ENCODE data around the gene UBAP2. TPM values are rescaled to one million over a fixed set of nuclear protein-coding genes. Genes with fewer than 3 reads are reported as not detected.

UBAP2 gene
- total RNA-seq, 2 donors from 2014 or later = 29.8 to 52.8 TPM

DNA sequence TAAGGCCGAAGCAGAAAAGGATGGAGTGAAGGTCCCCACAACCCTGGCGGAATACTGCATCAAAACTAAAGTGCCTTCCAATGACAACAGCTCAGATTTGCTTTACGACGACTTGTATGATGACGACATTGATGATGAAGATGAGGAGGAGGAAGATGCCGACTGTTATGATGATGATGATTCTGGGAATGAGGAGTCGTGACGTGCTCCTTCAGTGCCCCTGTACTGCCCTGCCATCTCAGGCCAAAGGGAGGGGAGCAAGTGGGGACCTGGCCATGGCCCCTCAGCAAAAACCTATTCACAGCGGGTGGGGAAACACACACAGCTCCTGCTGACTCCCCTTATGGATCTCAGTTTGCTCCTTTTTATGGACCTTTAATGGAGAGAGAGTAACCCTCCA, 131.7 kb downstream of the UBAP2 start:
- TF ChIP-seq CTCF (IDR thresholded peaks at IDR 0.05) = no peak
- TF ChIP-seq POLR2A (IDR thresholded peaks at IDR 0.05) = no peak
- no peak for TF ChIP-seq POLR2AphosphoS5 (IDR thresholded peaks at IDR 0.05)
- intact Hi-C loops (cut with DNase I) = no loop called here
- Histone ChIP-seq H3K36me3 (no peaks in the 10 kb centered on the region), H3K27me3 (replicated peaks; ENCODE audit: insufficient read depth) (no peaks in the 10 kb centered on the region), H3K9me3 (no peaks in the 10 kb centered on the region), H3K4me3 (no peak overlapping the region), H3K27ac (no peak overlapping the region), H3K4me1 (replicated peaks) (no peaks in the 10 kb centered on the region)
- 96% methylated on average over 9 of the region's 9 CpGs for WGBS
- DNase-seq (ENCODE audit: low spot score) = no peak

GRCh38 chr9:33914887-33915628, 133.6 kb downstream of the UBAP2 start:
- TF ChIP-seq POLR2A (IDR thresholded peaks at IDR 0.05) = no peak
- no peak for TF ChIP-seq CTCF (IDR thresholded peaks at IDR 0.05)
- TF ChIP-seq POLR2AphosphoS5 (IDR thresholded peaks at IDR 0.05) = no peak
- Histone ChIP-seq H3K4me1 (replicated peaks) (no peaks in the 10 kb centered on the region), H3K9me3 (no peaks in the 10 kb centered on the region), H3K27me3 (replicated peaks; ENCODE audit: insufficient read depth) (no peaks in the 10 kb centered on the region), H3K4me3 (no peak overlapping the region), H3K27ac (no peak overlapping the region), H3K36me3 (no peaks in the 10 kb centered on the region)
- DNase-seq (ENCODE audit: low spot score) = no peak
- intact Hi-C loops (cut with DNase I) = no loop called here
- 98% methylated on average over 3 of the region's 3 CpGs for whole genome bisulfite sequencing

- intact Hi-C loops (cut with DNase I) = no loop called here
- no peaks in the 10 kb centered on the region for H3K4me1 ChIP-seq (replicated peaks)
- 97% methylated on average over 1 of the region's 1 CpG for WGBS
- no peak overlapping the region for H3K27ac ChIP-seq
- no peak for DNase-seq (ENCODE audit: low spot score)
- TF ChIP-seq CTCF (IDR thresholded peaks at IDR 0.05) = no peak
- TF ChIP-seq POLR2A (IDR thresholded peaks at IDR 0.05) = no peak
- no peak for TF ChIP-seq POLR2AphosphoS5 (IDR thresholded peaks at IDR 0.05)
- H3K9me3 ChIP-seq = no peaks in the 10 kb centered on the region
- H3K27me3 ChIP-seq (replicated peaks; ENCODE audit: insufficient read depth) = no peaks in the 10 kb centered on the region
- H3K36me3 ChIP-seq = no peaks in the 10 kb centered on the region
- no peak overlapping the region for H3K4me3 ChIP-seq
These were observed 135.1 kb downstream of the UBAP2 start for GRCh38 chr9:33913541-33913940.

DNA sequence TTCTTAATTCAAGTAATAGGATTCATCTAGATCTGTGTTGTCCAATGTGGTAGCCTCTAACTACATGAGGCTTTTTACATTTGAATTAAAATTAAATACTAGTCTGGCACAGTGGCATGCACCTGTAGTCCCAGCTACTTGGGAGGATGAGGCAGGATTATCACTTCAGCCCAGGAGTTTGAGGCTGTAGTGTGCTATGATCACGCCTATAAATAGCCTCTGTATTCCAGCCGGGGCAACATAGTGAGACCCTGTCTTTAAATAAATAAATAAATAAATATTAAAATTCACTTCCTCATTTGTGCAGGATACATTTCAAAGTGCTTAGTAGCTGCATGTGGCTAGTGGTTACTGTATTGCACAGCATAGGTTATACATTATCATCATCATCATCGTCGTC, 139.9 kb downstream of the UBAP2 start:
- TF ChIP-seq POLR2AphosphoS5 (IDR thresholded peaks at IDR 0.05) (no peak), POLR2A (IDR thresholded peaks at IDR 0.05) (no peak)
- intact Hi-C loops (cut with DNase I) = no loop called here

DNA sequence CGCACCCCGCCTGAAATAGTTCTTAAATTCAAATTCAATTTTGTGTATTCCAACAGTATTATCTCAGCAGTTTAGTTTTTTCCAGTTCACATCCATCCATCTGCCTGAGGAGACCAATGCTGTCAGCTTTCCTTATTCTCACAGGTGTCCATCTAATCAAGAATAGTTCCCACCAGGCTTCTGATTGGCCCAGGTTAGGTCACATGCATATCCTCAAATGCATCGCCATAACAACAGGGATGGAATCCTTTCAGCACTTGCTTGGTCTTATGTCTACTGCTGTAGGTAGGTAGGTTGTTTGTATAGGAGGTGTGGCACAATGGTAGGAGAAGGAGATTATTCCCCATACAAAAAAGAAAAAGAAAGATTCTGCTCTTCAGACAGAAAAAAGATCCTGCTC, 140.6 kb downstream of the UBAP2 start:
- Histone ChIP-seq H3K9me3 (no peaks in the 10 kb centered on the region), H3K4me3 (no peak overlapping the region), H3K27me3 (replicated peaks; ENCODE audit: insufficient read depth) (no peaks in the 10 kb centered on the region), H3K27ac (no peak overlapping the region), H3K36me3 (no peaks in the 10 kb centered on the region), H3K4me1 (replicated peaks) (no peaks in the 10 kb centered on the region)
- 100% methylated on average over 3 of the region's 3 CpGs for WGBS
- DNase-seq (ENCODE audit: low spot score) = no peak
- TF ChIP-seq CTCF (IDR thresholded peaks at IDR 0.05) (no peak), POLR2A (IDR thresholded peaks at IDR 0.05) (no peak), POLR2AphosphoS5 (IDR thresholded peaks at IDR 0.05) (no peak)
- intact Hi-C loops (cut with DNase I) = no loop called here

More for the DNA sequence above, 139.9 kb downstream of the UBAP2 start:
- Histone ChIP-seq H3K27ac (no peak overlapping the region), H3K9me3 (no peaks in the 10 kb centered on the region), H3K27me3 (replicated peaks; ENCODE audit: insufficient read depth) (no peaks in the 10 kb centered on the region), H3K36me3 (no peaks in the 10 kb centered on the region), H3K4me3 (no peak overlapping the region), H3K4me1 (replicated peaks) (no peaks in the 10 kb centered on the region)
- DNase-seq (ENCODE audit: low spot score) = no peak
- WGBS = 97% methylated on average over 4 of the region's 4 CpGs

Measured in prostate gland (tissue), 2 donors.